ENCODE measurements around the gene SH2D1A.

The SH2D1A gene

DNA sequence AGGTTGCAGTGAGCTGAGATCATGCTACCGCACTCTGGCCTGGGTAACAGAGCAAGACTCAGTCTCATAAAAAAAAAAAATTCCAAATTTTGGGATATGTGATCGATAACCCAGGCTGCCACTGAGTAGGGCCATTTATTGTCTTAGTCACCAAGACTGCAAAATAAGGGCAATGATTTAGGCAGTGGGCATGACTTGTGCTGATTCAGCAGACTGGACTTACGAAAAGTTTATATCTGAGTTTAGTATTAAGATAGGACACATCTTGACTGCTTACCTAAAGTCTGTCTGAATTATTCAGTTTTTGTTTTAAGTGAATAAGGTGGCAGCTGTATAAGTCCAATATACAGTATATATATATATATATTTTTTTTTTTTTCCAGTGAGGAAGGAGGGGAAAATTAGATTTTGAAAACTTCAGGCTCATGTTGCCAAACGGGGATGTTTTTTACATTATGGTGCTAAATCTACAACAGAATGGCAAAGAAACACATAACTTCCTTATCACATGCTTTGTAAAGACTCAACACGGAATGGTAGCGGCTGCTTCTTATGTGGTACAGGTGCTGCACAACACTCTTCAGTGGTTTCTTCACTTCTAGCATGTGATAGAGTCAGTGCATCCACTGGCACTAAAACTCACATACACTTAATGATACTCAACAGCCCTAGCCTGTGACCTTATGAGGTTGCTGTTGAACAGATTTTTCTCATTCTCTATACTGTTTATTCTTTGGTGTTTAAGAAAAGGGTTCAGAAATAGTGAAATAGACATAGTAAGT is 7.4 kb upstream of the SH2D1A start:
- Histone ChIP-seq H3K9me3 (ENCODE audit: control insufficient read depth in 1 of 2, low read length in 2 of 2) (no peaks in the 10 kb centered on the region), H3K36me3 (ENCODE audit: control insufficient read depth in 1 of 2, insufficient read depth in 2 of 2, low read length in 2 of 2) (no peaks in the 10 kb centered on the region)

DNA sequence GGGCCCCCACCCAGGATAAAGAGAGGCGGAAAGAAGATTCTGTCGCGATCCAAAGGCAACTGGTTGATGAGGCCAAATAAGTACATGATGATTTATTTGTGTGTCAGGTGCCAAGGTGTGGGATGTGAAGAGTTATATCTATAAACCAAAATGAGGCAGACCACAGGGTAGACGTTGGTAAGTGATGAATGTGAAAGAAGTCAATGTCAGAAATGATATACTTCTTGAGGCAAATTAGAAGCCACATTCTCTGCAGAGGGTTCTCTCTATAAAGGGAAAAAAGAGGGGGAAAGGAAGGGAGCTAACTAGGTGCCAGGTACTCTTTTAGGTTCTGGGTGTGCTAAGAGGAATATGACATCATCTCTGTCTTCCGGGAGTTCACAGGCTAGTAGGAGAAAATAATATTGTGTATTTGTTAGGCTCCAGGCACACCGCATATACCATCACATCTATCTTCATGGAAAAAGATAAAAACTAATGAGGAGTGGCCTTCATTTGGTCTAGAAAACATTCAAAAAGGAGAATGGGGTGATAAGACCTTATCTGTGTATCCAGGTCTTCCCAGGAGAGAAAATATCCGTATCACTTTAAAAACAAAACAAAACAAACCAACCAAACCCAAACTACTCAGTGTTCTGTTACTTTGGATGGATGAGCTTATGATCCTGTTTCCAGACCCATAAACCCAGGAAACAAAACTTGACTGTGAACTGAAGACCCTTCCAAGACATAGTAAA is 4.8 kb upstream of the SH2D1A start:
- H3K9me3 ChIP-seq (ENCODE audit: control insufficient read depth in 1 of 2, low read length in 2 of 2): no peaks in the 10 kb centered on the region
- no peak overlapping the region for H3K27ac ChIP-seq (ENCODE audit: low read length)
- H3K36me3 ChIP-seq (ENCODE audit: control insufficient read depth in 1 of 2, insufficient read depth in 2 of 2, low read length in 2 of 2): no peaks in the 10 kb centered on the region
- H3K4me1 ChIP-seq (ENCODE audit: control insufficient read depth in 1 of 2, insufficient read depth in 2 of 2, low read length in 2 of 2): no peaks in the 10 kb centered on the region
- H3K27me3 ChIP-seq (ENCODE audit: low read depth, low read length): no peaks in the 10 kb centered on the region
- no peak overlapping the region for H3K4me3 ChIP-seq (ENCODE audit: low read depth in 1 of 2, low read length in 2 of 2)

More for the DNA sequence above, 7.4 kb upstream of the SH2D1A start:
- H3K27ac ChIP-seq (ENCODE audit: low read length): no peak overlapping the region
- no peak overlapping the region for H3K4me3 ChIP-seq (ENCODE audit: low read depth in 1 of 2, low read length in 2 of 2)
- no peaks in the 10 kb centered on the region for H3K27me3 ChIP-seq (ENCODE audit: low read depth, low read length)
- H3K4me1 ChIP-seq (ENCODE audit: control insufficient read depth in 1 of 2, insufficient read depth in 2 of 2, low read length in 2 of 2): no peaks in the 10 kb centered on the region

DNA sequence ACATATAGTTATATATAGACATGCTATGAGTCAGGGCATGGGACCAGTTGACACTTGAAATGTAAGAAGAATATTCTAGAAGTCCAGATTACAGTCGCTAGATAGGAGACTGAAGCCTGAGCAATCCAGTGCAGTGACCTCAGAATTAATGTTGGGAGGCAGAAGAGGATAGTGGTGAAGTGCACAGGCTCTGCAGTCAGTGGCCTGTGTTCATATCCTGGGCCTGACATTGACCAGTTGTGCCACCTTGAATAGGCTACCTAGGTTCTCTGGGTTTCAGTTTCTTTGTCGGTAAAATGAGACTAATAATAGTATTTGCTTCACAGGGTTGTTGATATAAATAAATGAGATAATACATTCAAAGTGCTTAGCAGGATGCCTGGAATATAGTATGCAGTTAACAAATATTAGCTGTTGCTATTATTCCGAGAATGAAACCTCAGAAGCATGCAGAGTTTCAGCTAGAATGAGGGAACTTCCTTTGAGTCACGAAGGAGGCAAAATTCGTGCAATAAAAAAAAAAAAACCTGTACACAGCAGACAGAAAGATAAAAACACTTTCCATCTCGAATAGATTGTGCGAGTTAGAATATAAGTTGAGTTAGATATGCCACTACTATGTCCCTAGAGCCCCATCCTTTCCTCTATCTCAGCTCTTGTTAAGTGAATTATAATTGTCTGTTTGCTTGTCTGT is 4.0 kb upstream of the SH2D1A start:
- H3K4me1 ChIP-seq (ENCODE audit: control insufficient read depth in 1 of 2, insufficient read depth in 2 of 2, low read length in 2 of 2): no peaks in the 10 kb centered on the region
- H3K36me3 ChIP-seq (ENCODE audit: control insufficient read depth in 1 of 2, insufficient read depth in 2 of 2, low read length in 2 of 2): no peaks in the 10 kb centered on the region
- H3K27ac ChIP-seq (ENCODE audit: low read length): no peak overlapping the region
- no peak overlapping the region for H3K4me3 ChIP-seq (ENCODE audit: low read depth in 1 of 2, low read length in 2 of 2)
- no peaks in the 10 kb centered on the region for H3K27me3 ChIP-seq (ENCODE audit: low read depth, low read length)
- no peaks in the 10 kb centered on the region for H3K9me3 ChIP-seq (ENCODE audit: control insufficient read depth in 1 of 2, low read length in 2 of 2)

DNA sequence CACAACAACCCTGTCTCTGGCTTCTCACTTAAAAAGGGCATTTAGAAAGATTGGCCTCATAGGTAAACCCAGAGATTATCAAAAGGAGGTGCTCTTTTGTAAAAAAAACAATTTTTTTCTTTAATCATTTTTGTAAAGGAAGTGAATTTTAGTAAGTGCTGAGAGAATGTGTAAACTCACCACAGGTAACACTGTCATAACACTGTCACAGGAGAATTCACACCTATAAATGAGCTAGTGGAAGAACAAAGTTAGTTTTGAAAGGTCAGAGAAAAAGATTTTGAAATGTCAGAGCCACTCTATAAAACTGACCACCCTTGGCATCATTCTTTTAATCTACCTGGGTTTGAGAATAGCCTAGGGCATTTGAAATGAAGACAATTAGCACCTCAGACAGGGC is 3.3 kb upstream of the SH2D1A start:
- no peaks in the 10 kb centered on the region for H3K27me3 ChIP-seq (ENCODE audit: low read depth, low read length)
- H3K9me3 ChIP-seq (ENCODE audit: control insufficient read depth in 1 of 2, low read length in 2 of 2): no peaks in the 10 kb centered on the region
- no peaks in the 10 kb centered on the region for H3K36me3 ChIP-seq (ENCODE audit: control insufficient read depth in 1 of 2, insufficient read depth in 2 of 2, low read length in 2 of 2)
- H3K27ac ChIP-seq (ENCODE audit: low read length): no peak overlapping the region
- no peaks in the 10 kb centered on the region for H3K4me1 ChIP-seq (ENCODE audit: control insufficient read depth in 1 of 2, insufficient read depth in 2 of 2, low read length in 2 of 2)
- no peak overlapping the region for H3K4me3 ChIP-seq (ENCODE audit: low read depth in 1 of 2, low read length in 2 of 2)

DNA sequence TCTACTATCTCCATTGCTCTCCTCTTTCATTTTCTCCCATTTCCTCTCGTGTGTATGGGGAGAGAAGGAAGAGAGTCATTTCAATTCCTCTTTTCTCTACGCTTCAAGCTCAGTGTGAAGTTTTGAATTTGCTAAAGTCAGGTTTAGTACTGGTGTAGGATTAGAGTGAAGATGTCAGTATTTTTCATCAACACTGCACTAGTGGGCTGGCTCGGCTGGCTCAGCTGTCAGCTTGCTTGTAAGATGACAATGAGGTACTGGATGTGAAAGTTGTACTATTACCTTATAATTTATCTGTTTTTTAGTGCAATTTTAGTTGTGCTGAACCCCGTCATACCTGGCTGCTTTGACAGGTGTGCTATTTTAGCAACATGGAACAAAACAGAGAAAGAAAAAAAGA is 2.1 kb upstream of the SH2D1A start:
- no peaks in the 10 kb centered on the region for H3K9me3 ChIP-seq (ENCODE audit: control insufficient read depth in 1 of 2, low read length in 2 of 2)
- no peaks in the 10 kb centered on the region for H3K27me3 ChIP-seq (ENCODE audit: low read depth, low read length)
- H3K27ac ChIP-seq (ENCODE audit: low read length): no peak overlapping the region

DNA sequence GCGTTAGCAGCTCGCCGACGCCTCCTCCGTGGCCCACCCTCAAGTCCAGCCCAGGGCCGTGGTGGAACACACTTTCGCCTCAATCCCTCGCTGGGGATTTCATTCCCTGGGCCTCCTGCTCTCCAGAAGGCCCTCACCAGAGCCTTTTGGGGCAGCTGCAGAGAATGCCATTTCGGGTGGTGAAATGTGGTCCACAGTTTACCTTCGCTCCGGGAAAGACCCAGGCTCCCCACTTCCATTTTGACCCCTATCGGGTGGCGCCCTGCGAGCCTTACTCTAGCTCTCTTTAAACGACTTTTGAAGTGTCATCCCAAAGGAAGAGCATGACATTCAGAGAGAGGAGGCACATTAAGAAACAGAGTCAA is 496 bp downstream of the SH2D1A start:
- no peak overlapping the region for H3K27ac ChIP-seq (ENCODE audit: low read length)
- H3K9me3 ChIP-seq (ENCODE audit: control insufficient read depth in 1 of 2, low read length in 2 of 2): no peaks in the 10 kb centered on the region
- no peaks in the 10 kb centered on the region for H3K36me3 ChIP-seq (ENCODE audit: control insufficient read depth in 1 of 2, insufficient read depth in 2 of 2, low read length in 2 of 2)
- no peaks in the 10 kb centered on the region for H3K4me1 ChIP-seq (ENCODE audit: control insufficient read depth in 1 of 2, insufficient read depth in 2 of 2, low read length in 2 of 2)
- H3K4me3 ChIP-seq (ENCODE audit: low read depth in 1 of 2, low read length in 2 of 2): no peak overlapping the region
- no peaks in the 10 kb centered on the region for H3K27me3 ChIP-seq (ENCODE audit: low read depth, low read length)

More for the DNA sequence above, 2.1 kb upstream of the SH2D1A start:
- H3K36me3 ChIP-seq (ENCODE audit: control insufficient read depth in 1 of 2, insufficient read depth in 2 of 2, low read length in 2 of 2): no peaks in the 10 kb centered on the region
- no peaks in the 10 kb centered on the region for H3K4me1 ChIP-seq (ENCODE audit: control insufficient read depth in 1 of 2, insufficient read depth in 2 of 2, low read length in 2 of 2)
- no peak overlapping the region for H3K4me3 ChIP-seq (ENCODE audit: low read depth in 1 of 2, low read length in 2 of 2)

DNA sequence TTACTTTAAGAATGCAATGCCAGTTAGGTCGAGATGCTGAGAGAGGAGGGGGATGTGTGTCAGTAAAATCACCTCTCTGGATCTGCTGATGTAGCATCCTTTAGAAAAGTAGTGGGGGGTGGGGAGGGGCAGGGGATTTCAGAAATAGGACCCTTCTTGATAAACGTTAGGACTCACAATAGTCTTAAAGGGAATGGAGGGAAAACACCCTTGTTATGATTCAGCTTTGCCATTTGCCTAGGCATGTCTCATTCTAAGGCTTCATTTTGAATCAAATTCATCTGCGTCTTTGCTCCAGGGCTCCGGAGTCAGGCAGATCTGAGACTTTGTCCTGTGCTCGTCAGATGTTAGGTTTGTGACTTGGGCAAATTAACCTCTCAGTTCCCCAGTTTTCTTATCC is 879 bp downstream of the SH2D1A start:
- H3K27ac ChIP-seq (ENCODE audit: low read length): no peak overlapping the region
- no peak overlapping the region for H3K4me3 ChIP-seq (ENCODE audit: low read depth in 1 of 2, low read length in 2 of 2)
- H3K9me3 ChIP-seq (ENCODE audit: control insufficient read depth in 1 of 2, low read length in 2 of 2): no peaks in the 10 kb centered on the region
- no peaks in the 10 kb centered on the region for H3K4me1 ChIP-seq (ENCODE audit: control insufficient read depth in 1 of 2, insufficient read depth in 2 of 2, low read length in 2 of 2)
- no peaks in the 10 kb centered on the region for H3K36me3 ChIP-seq (ENCODE audit: control insufficient read depth in 1 of 2, insufficient read depth in 2 of 2, low read length in 2 of 2)
- no peaks in the 10 kb centered on the region for H3K27me3 ChIP-seq (ENCODE audit: low read depth, low read length)

DNA sequence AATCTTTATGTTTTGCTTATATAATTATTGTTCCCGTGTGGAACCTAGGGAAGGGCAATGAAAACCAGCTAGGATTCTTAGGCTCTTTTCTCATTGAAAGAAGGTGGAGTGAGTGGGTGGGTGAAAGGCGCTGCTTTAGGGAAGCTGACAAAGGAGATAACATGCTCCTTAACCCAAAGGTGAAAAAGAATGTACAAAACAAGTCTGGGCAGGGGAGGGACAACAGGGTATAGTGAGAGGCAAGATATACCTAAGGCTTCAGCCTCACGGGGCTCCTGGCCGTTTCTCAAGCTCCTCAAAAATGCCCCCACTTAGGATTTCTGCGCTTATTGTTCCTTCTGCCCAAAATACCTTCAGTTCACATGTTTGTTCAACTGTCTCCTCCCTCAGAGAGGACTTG is 1.8 kb downstream of the SH2D1A start:
- no peaks in the 10 kb centered on the region for H3K27me3 ChIP-seq (ENCODE audit: low read depth, low read length)
- no peaks in the 10 kb centered on the region for H3K9me3 ChIP-seq (ENCODE audit: control insufficient read depth in 1 of 2, low read length in 2 of 2)
- no peaks in the 10 kb centered on the region for H3K4me1 ChIP-seq (ENCODE audit: control insufficient read depth in 1 of 2, insufficient read depth in 2 of 2, low read length in 2 of 2)
- H3K4me3 ChIP-seq (ENCODE audit: low read depth in 1 of 2, low read length in 2 of 2): no peak overlapping the region
- H3K27ac ChIP-seq (ENCODE audit: low read length): no peak overlapping the region
- H3K36me3 ChIP-seq (ENCODE audit: control insufficient read depth in 1 of 2, insufficient read depth in 2 of 2, low read length in 2 of 2): no peaks in the 10 kb centered on the region

DNA sequence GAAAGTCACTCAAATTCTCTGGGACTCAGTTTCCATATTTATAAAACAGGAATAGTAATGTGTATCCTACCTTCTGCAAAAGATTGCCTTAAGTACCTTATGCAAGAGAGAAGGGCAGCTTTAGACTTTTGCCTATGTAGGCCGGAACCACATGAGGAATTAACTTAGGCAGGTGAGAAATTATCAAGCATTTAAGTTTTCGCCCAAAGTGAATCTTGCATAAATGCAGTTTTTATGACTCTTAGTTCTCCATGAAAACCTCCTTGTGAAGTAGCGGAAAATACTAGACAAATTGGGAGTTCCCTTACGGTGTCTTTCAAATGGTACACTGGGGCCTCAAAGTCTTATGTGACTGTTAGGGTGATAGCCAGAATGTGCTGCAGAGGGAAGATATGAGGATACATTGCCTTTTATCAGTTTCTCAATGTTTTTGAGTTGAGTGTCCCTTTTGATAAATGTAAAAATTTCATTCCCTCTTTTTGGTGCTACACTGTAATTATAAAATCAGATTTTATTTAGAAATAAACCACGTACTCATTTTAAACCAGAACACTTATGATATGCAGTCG is 2.6 kb downstream of the SH2D1A start:
- Histone ChIP-seq H3K4me1 (ENCODE audit: control insufficient read depth in 1 of 2, insufficient read depth in 2 of 2, low read length in 2 of 2) (no peaks in the 10 kb centered on the region), H3K36me3 (ENCODE audit: control insufficient read depth in 1 of 2, insufficient read depth in 2 of 2, low read length in 2 of 2) (no peaks in the 10 kb centered on the region), H3K9me3 (ENCODE audit: control insufficient read depth in 1 of 2, low read length in 2 of 2) (no peaks in the 10 kb centered on the region), H3K27ac (ENCODE audit: low read length) (no peak overlapping the region), H3K4me3 (ENCODE audit: low read depth in 1 of 2, low read length in 2 of 2) (no peak overlapping the region), H3K27me3 (ENCODE audit: low read depth, low read length) (no peaks in the 10 kb centered on the region)

DNA sequence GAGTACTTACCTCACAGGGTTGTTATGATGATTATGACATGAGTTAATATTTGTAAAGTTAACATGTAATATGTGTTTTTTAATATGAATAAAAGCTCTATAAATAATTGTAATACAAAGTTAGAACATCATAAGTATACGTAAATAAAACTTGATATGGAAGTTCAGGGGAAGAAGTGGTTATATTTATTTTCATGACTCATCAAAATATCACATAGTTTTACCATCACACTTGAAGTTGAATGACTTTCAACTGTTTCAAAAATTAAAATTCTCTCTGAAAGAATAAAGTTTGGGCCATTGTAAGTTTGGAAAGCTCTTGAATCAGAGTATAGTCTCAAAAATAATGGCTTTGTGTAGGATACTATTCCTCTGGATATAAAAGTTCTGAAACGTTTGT is 8.3 kb downstream of the SH2D1A start:
- Histone ChIP-seq H3K36me3 (ENCODE audit: control insufficient read depth in 1 of 2, insufficient read depth in 2 of 2, low read length in 2 of 2) (no peaks in the 10 kb centered on the region), H3K27ac (ENCODE audit: low read length) (no peak overlapping the region), H3K4me3 (ENCODE audit: low read depth in 1 of 2, low read length in 2 of 2) (no peak overlapping the region), H3K9me3 (ENCODE audit: control insufficient read depth in 1 of 2, low read length in 2 of 2) (no peaks in the 10 kb centered on the region), H3K27me3 (ENCODE audit: low read depth, low read length) (no peaks in the 10 kb centered on the region), H3K4me1 (ENCODE audit: control insufficient read depth in 1 of 2, insufficient read depth in 2 of 2, low read length in 2 of 2) (no peaks in the 10 kb centered on the region)

DNA sequence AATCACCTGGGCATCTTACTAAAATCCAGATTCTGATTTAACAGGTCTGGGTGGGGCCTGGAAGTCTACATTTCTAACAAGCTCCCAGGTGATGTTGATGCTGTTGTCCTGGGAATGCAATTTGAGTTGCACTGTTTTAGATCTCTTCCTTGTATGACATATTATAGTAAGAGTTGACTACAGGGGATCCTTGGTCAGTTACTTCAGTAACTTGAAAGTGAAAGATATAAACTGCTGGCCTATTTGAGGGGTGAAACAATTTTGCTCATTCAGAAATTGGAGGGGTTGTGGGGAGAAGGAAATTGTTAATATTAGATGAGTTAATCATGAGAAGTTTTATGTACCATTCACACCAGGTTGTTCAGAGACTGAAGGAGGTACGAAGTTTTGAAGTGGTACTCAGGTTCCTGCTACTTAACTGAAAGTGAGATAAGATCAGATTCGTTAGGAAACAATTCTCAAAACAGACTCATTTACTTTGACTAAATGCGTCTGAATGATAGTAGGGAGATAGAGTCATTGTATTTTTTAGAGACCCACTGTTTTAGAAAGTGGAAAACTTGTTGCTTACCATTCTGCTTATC is 12.5 kb downstream of the SH2D1A start:
- Histone ChIP-seq H3K36me3 (ENCODE audit: control insufficient read depth in 1 of 2, insufficient read depth in 2 of 2, low read length in 2 of 2) (no peaks in the 10 kb centered on the region), H3K4me3 (ENCODE audit: low read depth in 1 of 2, low read length in 2 of 2) (no peak overlapping the region), H3K9me3 (ENCODE audit: control insufficient read depth in 1 of 2, low read length in 2 of 2) (no peaks in the 10 kb centered on the region), H3K27me3 (ENCODE audit: low read depth, low read length) (no peaks in the 10 kb centered on the region), H3K4me1 (ENCODE audit: control insufficient read depth in 1 of 2, insufficient read depth in 2 of 2, low read length in 2 of 2) (no peaks in the 10 kb centered on the region), H3K27ac (ENCODE audit: low read length) (no peak overlapping the region)
